Epithelial cell of esophagus (primary cell): ENCODE measurements around the gene RILPL2.
"Not testable (repeated sequence)": the region's sequence is repeated elsewhere in the genome, so short reads cannot be mapped to it uniquely, and the experiment has no call there.

Experiments used
- DNase-seq: peaks from one replicate; pipeline ENCODE4 v3.0.0; 2010; ENCODE audit warnings: low read depth
- H3K4me3 ChIP-seq: 2 replicates; pipeline ENCODE4 v1.5.1; 2011; ENCODE audit warnings: mild to moderate bottlenecking, low read length, control low read depth
- TF ChIP-seq, protein P1 (sequence below): IDR thresholded peaks from 2 replicates; pipeline ENCODE4 v1.5.1; 2011; ENCODE audit warnings: low read depth, mild to moderate bottlenecking, low read length, control low read depth, inconsistent platforms; ENCODE audit not compliant: insufficient read depth; ENCODE audit errors: missing control alignments

RILPL2 gene

DNA sequence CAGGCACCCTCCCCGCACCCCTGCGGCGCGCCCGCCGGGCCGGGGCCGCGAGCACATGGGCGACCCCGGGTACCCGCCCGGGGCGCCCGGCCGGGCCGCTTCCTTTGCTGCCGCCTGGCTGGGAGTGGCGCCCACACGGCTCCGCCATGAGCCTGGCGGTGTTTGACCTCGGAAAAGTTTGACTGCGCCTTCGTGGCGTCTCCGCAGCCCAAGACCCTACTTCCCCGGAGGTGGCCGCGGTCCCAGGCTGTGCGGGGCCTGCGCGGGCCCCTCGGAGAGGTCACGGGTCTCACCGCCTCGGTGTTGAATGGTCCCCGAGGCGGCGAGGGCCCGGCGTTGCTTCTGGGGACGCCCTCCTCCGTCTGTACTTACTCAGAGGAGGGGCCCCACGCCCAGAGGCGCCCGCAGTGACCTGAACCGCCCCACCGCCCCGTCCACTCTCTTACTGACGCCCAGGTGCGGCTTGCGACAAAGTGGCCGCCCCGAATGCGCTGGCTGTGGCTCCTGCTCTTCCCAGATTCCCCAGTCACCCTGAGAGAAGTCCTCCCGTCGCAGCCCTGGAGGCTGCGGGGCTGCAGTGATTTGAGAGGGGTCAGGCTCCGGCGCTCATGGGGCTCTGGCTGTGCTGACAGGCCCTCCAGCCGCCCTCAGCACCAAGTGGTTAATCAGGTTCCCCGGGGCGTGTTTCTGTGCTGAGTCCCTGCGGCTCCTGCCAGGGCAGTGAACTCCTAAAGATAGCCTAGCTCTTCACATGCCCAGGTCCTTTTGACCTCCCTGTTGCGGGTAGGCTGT is 46.7 kb downstream of the RILPL2 start:
- H3K4me3 ChIP-seq: peak overlapping the region; percentile 60
- TF ChIP-seq, protein P1, sequence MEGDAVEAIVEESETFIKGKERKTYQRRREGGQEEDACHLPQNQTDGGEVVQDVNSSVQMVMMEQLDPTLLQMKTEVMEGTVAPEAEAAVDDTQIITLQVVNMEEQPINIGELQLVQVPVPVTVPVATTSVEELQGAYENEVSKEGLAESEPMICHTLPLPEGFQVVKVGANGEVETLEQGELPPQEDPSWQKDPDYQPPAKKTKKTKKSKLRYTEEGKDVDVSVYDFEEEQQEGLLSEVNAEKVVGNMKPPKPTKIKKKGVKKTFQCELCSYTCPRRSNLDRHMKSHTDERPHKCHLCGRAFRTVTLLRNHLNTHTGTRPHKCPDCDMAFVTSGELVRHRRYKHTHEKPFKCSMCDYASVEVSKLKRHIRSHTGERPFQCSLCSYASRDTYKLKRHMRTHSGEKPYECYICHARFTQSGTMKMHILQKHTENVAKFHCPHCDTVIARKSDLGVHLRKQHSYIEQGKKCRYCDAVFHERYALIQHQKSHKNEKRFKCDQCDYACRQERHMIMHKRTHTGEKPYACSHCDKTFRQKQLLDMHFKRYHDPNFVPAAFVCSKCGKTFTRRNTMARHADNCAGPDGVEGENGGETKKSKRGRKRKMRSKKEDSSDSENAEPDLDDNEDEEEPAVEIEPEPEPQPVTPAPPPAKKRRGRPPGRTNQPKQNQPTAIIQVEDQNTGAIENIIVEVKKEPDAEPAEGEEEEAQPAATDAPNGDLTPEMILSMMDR: no peak
- peak; percentile 64 for DNase-seq

DNA sequence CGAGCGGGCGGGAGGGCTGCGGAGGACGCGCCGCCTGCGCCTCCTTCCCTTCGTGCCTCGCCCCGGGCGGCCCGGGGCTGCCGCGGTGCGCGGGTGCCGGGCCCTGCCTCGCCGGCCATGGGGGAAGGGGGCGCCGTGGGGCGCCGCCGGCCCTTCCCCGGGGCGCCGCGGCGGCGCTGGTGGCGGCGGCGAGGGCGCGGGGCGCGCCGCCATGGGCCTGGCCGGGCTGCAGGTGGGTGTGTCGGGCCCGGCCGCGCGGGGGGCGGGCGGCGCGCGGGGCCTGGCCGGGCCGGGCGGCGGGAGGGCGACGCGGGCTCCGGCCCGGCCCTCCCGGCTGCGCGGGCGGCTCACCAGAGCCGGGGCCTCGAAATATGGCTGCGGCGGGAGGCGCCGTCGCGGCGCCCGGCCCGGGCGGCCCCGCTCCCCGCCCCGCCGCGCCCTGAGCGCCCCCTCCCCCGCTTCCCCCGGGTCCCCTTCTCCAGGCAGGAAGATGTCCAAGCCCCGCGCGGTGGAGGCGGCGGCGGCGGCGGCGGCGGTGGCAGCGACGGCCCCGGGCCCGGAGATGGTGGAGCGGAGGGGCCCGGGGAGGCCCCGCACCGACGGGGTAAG is 47.4 kb downstream of the RILPL2 start:
- peak overlapping the region; percentile 60 for H3K4me3 ChIP-seq
- TF ChIP-seq, protein P1: no peak

DNA sequence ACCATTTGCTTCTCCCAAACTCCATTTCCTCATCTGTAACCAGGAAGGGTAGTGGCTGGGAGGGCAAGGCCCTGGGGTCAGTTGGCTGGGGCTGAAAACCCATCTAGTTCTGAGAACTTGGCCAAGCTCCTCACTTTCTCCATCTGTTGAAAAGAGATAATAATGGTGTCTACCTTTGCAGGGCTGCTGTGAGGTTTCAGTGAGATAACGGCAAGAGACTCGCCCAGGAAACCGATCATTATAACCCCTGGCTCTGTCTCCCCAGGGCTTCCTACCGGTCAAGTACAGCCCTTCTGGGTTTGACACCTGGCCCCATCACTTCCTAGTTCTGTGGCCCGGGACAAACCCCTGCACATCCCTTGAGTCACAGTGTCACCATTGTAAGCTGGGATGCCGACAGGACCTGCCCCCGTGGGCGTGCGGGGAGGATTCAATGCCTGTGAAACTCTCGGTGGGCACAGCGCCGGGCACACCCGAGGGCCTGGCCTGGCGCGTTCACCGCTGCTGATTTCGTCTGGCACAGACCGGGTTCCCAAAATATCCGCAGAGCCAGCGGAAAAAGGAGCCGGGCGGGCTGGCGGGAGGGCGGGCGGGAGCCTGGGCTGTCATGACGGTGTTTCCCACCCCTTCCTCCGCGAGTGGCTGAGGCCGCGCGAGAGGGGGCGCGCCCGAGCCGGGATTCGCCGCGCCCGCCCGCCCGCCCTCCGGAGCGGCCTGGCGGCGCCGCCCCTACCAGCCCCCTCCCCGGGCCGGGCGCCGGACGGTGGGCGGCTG is 48.1 kb downstream of the RILPL2 start:
- TF ChIP-seq, protein P1: no peak
- peak; percentile 78 for DNase-seq
- peak overlapping the region; percentile 46 for H3K4me3 ChIP-seq

More for the DNA sequence above, 47.4 kb downstream of the RILPL2 start:
- no peak for DNase-seq

DNA sequence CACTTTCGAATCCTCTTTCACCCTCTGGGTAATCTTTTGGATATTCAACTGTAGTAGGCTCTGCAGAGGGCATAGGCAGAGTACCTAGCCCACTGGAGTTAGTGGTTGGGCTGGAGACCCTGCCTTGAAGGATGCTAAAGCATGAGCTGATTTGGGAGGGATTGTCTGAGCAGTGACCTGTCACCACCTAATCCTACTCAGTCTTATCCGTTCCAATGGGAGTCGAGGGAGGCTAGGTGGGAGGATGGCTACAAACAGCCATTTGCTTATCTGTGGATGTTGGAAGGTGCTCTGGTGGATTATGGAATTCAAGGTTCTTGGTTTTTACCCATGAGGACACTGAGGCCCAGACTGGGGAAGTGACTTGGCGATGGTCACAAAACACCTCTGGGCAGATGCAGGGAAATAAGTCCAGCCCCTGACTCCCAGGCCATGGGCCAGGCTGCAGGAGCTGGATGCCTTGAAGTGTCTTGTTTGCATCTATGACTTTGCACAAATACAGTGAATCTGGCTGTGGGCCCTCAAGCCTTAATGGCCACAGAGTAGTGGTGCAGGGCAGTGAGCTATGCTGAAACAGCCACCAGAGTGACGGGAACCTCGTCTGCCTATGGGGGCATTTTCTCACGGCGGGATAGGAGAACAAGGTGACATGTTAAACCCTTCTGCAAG is 48.8 kb downstream of the RILPL2 start:
- peak overlapping the region; percentile 46 for H3K4me3 ChIP-seq
- TF ChIP-seq, protein P1: no peak
- DNase-seq: no peak

DNA sequence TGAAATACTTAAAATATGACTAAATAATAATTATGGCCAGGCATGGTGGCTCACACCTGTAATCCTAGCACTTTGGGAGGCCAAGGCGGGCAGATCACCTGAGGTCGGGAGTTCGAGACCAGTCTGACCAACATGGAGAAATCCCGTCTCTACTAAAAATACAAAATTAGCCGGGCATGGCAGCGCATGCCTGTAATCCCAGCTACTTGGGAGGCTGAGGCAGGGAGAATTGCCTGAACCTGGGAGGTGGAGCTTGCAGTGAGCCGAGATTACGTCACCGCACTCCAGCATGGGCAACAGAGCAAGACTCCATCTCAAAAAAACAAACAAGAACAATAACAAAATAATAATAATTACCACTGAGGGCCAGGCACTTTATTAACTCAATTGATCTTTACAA is 50.9 kb downstream of the RILPL2 start:
- DNase-seq, H3K4me3 ChIP-seq: not testable (repeated sequence)

DNA sequence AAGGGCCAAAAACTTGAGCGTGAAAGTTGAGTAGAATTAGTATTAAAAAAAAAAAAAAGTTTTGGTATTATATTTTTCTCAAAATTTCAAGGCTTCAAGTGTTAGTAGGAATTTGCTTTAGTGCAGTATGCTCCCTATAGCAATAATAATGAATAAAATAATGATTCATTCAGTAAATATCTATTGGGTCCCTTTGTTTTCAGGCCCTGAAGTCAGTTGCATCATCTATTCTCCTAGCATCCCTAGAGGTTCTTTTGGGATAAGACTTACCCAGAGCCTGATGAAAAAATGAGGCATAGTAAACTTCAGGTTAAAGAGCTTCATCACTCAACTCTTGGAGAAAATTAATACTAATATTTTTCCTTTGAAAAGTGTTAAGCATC is 51.5 kb downstream of the RILPL2 start:
- TF ChIP-seq, protein P1: peak; percentile 8
- H3K4me3 ChIP-seq: peak overlapping the region; percentile 64
- peak; percentile 77 for DNase-seq

DNA sequence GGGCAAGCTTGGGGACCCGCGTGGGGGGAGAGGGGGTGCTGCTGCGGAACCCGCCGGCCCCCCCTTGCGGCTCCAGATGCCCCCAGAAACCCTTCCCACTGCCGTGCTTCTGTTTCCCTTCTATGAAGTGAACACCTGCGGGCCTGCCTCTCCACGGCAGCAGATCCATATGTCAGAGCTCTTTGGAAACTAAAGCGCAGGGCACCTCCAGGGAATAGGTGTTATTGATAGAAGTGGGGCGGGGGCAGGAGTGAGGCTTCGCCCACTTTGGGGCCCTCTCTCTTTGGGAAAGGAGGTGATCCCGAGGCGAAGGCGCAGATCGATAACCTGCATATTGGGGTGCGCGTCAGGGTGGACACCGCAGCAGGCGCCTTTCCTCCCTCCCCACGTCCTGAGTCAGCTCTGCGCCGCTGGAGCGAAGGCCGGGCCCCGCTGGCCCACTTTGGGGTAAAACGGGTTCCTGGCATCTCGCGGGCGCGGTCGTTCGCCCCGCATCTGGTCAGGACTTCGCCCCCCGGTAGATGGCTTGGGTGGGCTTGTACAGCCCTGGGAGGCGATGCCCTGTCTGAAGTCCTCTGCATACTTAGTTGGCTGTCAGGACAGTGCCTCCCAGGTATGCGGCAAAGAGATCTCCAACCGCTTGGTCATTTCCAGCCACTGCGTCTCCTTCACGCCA is 52.0 kb downstream of the RILPL2 start:
- H3K4me3 ChIP-seq: peak overlapping the region; percentile 64
- TF ChIP-seq, protein P1: no peak
- peak; percentile 32 for DNase-seq
